ENCODE measurements around the gene PARP8. TPM values are rescaled to one million over a fixed set of nuclear protein-coding genes. Genes with fewer than 3 reads are reported as not detected.

PARP8 gene
- total and polyA plus RNA-seq, 7 experiments from 2014 or later: 45.7 to 188 (median 121) TPM

DNA sequence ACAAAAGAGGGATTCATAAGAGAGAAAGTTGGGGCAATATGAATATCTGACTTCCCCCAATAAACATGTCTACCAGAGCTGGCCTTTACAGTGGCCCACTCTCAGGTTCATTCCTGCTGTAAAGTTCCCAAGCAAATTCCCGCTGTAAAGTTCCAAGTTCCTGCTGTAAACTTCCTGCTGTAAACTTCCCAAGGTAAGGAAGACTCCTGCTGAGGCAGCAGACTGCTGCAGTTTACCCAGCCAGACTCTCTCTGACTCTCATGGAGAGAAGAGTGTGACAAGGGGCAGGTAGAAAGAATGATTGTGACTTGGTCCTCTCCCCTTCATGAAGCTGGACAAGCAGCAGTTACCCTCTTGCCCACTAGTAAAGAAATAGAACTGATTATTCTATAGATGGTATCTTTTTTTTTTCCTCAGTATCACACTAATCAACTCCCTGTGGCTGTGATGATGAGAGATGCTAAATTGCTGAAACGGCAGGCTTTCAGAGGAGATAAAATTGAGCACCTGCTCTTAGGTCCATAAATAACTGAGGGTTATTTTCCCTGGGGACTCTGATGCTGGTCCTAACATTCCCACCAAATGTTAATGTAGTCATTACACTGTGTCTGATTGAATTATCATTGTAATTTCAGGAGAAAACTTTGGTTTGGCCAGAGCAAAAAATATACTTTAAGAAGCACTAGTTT is 220.4 kb downstream of the PARP8 start:
- Mint-ChIP-seq H3K27me3 (peaks cover 4 to 20% (median 11%) of the 10 kb centered on the region in 5 donors), H3K27ac (no peak overlapping the region), H3K4me1 (no peaks in the 10 kb centered on the region), H3K9me3 (peaks cover 0 to 10% (median 0%) of the 10 kb centered on the region in 11 donors), H3K4me3 (no peak overlapping the region), H3K36me3 (no peaks in the 10 kb centered on the region)
- no peaks in the 10 kb centered on the region for H3K27me3 ChIP-seq (ENCODE audit: control insufficient read depth in 2 of 2, insufficient read depth in 2 of 2, low read length in 2 of 2)
- DNase-seq (no peak), ATAC-seq (no peak)
- intact Hi-C loops (cut with micrococcal nuclease): no loop called here
- ChIA-PET POLR2A (no interaction called here), CTCF (no interaction called here)
- no peaks in the 10 kb centered on the region for H3K9me3 ChIP-seq (ENCODE audit: control insufficient read depth in 2 of 3, low read length in 3 of 3)
- H3K4me1 ChIP-seq (ENCODE audit: control insufficient read depth in 2 of 2, insufficient read depth in 2 of 2, low read length in 2 of 2): no peaks in the 10 kb centered on the region
- H3K36me3 ChIP-seq (ENCODE audit: control insufficient read depth in 2 of 3, insufficient read depth in 3 of 3, low read length in 3 of 3): no peaks in the 10 kb centered on the region
- no peak overlapping the region for H3K27ac ChIP-seq (ENCODE audit: low read depth, low read length)
- no peak overlapping the region for H3K4me3 ChIP-seq (ENCODE audit: low read length)

DNA sequence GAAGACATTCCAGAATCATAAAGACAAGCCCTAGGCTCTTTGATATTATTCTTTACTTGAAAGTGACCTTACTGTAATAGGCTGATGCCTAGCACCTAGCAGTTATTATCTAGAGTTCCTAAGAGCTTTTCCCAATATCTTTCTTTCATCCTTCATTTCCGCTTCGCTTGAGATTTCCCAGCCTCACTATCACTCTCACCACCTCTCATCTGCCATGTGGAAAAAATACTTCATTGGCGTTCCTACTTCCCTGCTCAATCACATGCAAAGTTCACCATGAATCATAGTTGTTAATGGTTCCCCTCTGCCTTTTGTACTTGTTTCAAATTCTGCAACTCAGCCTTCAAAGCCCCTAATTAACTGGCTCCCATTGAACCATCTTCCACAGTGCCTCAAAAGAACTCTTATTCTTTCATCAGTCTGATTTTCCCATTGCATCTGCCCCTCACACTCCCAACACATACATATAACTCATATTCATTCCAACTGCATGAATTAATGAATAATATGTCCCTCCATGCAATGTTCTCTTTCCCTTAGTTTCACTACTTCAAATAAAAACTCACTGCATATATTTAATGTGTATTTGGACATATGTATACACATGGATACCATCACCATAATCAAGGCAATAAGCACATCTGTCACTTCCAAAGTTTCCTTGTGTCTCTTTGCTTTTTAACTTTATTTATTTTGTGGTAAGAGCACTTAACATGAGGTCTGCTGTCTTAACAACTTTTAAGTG is 221.6 kb downstream of the PARP8 start:
- intact Hi-C loops (cut with micrococcal nuclease): no loop called here
- Histone ChIP-seq H3K27me3 (ENCODE audit: control insufficient read depth in 2 of 2, insufficient read depth in 2 of 2, low read length in 2 of 2) (no peaks in the 10 kb centered on the region), H3K9me3 (ENCODE audit: control insufficient read depth in 2 of 3, low read length in 3 of 3) (no peaks in the 10 kb centered on the region), H3K4me3 (ENCODE audit: low read length) (no peak overlapping the region), H3K27ac (ENCODE audit: low read depth, low read length) (no peak overlapping the region), H3K36me3 (ENCODE audit: control insufficient read depth in 2 of 3, insufficient read depth in 3 of 3, low read length in 3 of 3) (no peaks in the 10 kb centered on the region), H3K4me1 (ENCODE audit: control insufficient read depth in 2 of 2, insufficient read depth in 2 of 2, low read length in 2 of 2) (no peaks in the 10 kb centered on the region)
- Mint-ChIP-seq H3K36me3 (no peaks in the 10 kb centered on the region), H3K9me3 (peaks cover 0 to 10% (median 0%) of the 10 kb centered on the region in 11 donors), H3K4me3 (no peak overlapping the region), H3K27ac (no peak overlapping the region), H3K4me1 (no peaks in the 10 kb centered on the region), H3K27me3 (peaks cover 4 to 20% (median 11%) of the 10 kb centered on the region in 5 donors)
- DNase-seq: no peak
- no peak for ATAC-seq
- ChIA-PET POLR2A (no interaction called here), CTCF (no interaction called here)

DNA sequence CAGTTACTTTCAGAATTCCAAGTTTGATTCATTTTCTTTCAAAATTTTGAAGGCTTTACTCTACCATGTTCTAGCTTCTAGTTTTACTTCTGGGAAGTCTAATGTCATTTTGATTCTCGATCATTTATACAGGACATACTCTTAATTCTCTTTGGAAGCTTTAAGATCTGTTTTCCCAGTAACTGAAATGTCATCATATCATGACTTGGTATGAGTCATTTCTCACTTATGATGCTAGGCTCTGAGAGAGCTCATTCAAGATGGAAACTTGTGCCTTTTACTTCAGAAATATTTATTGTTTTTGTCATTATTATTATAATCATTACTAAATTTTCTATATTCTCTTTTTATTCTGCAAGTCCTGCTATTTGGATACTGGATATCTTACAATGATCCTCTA is 222.3 kb downstream of the PARP8 start:
- no peaks in the 10 kb centered on the region for H3K36me3 Mint-ChIP-seq
- Histone ChIP-seq H3K27me3 (ENCODE audit: control insufficient read depth in 2 of 2, insufficient read depth in 2 of 2, low read length in 2 of 2) (no peaks in the 10 kb centered on the region), H3K4me3 (ENCODE audit: low read length) (no peak overlapping the region), H3K4me1 (ENCODE audit: control insufficient read depth in 2 of 2, insufficient read depth in 2 of 2, low read length in 2 of 2) (no peaks in the 10 kb centered on the region), H3K9me3 (ENCODE audit: control insufficient read depth in 2 of 3, low read length in 3 of 3) (no peaks in the 10 kb centered on the region), H3K27ac (ENCODE audit: low read depth, low read length) (no peak overlapping the region), H3K36me3 (ENCODE audit: control insufficient read depth in 2 of 3, insufficient read depth in 3 of 3, low read length in 3 of 3) (no peaks in the 10 kb centered on the region)
- H3K27me3 Mint-ChIP-seq: peaks cover 4 to 20% (median 11%) of the 10 kb centered on the region in 5 donors
- ChIA-PET POLR2A (no interaction called here), CTCF (no interaction called here)
- H3K4me1 Mint-ChIP-seq: no peaks in the 10 kb centered on the region
- H3K27ac Mint-ChIP-seq: no peak overlapping the region
- H3K4me3 Mint-ChIP-seq: no peak overlapping the region
- intact Hi-C loops (cut with micrococcal nuclease): no loop called here
- peaks cover 0 to 10% (median 0%) of the 10 kb centered on the region in 11 donors for H3K9me3 Mint-ChIP-seq
- DNase-seq (no peak), ATAC-seq (no peak)

DNA sequence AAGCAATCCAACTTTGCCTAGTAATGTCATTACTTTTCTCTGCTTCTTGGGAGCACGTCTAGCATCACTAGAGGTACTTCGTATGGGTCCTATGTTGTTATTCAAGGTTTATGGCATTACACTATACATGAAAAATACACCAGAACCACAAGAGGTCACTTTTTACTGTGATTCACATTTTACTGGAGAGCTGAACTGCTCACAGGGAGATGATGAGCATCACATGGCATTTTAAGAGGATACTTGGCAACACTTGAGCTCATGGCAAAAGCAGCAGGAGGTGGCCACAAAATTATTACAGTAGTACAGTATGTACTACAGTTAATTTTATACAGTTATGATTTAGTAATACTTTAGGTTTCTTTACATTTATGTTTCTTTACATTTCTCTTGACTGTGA is 223.4 kb downstream of the PARP8 start:
- Mint-ChIP-seq H3K9me3 (peaks cover 0 to 9% (median 0%) of the 10 kb centered on the region in 11 donors), H3K4me1 (no peaks in the 10 kb centered on the region), H3K36me3 (no peaks in the 10 kb centered on the region), H3K4me3 (no peak overlapping the region), H3K27ac (no peak overlapping the region), H3K27me3 (peaks cover 4 to 18% (median 8%) of the 10 kb centered on the region in 5 donors)
- POLR2A ChIA-PET: no interaction called here
- Histone ChIP-seq H3K36me3 (ENCODE audit: control insufficient read depth in 2 of 3, insufficient read depth in 3 of 3, low read length in 3 of 3) (no peaks in the 10 kb centered on the region), H3K9me3 (ENCODE audit: control insufficient read depth in 2 of 3, low read length in 3 of 3) (no peaks in the 10 kb centered on the region), H3K27me3 (ENCODE audit: control insufficient read depth in 2 of 2, insufficient read depth in 2 of 2, low read length in 2 of 2) (no peaks in the 10 kb centered on the region), H3K27ac (ENCODE audit: low read depth, low read length) (no peak overlapping the region), H3K4me1 (ENCODE audit: control insufficient read depth in 2 of 2, insufficient read depth in 2 of 2, low read length in 2 of 2) (no peaks in the 10 kb centered on the region), H3K4me3 (ENCODE audit: low read length) (no peak overlapping the region)
- intact Hi-C loops (cut with micrococcal nuclease): no loop called here
- no peak for DNase-seq
- ATAC-seq: no peak
- CTCF ChIA-PET: no interaction called here

Other genes with a start within 250 kb of the PARP8 start
- 100 to 1,000 TPM; 124 to 169 (median 159) TPM for gene EMB, start 225.3 kb upstream of the PARP8 start, total RNA-seq
- gene EMB, start 225.3 kb upstream of the PARP8 start, polyA plus RNA-seq: 100 to 1,000 TPM; 105 to 204 TPM

All from naive thymus-derived CD4-positive, alpha-beta T cell (primary cell).